Measurements from ENCODE around the gene TLE5. TPM values are rescaled to one million over a fixed set of nuclear protein-coding genes. Genes with fewer than 3 reads are reported as not detected.
"Not testable (repeated sequence)": the region's sequence is repeated elsewhere in the genome, so short reads cannot be mapped to it uniquely, and the experiment has no call there.

TLE5 gene
- total and polyA plus RNA-seq, 7 donors = 390 to 786 (median 552) TPM

DNA sequence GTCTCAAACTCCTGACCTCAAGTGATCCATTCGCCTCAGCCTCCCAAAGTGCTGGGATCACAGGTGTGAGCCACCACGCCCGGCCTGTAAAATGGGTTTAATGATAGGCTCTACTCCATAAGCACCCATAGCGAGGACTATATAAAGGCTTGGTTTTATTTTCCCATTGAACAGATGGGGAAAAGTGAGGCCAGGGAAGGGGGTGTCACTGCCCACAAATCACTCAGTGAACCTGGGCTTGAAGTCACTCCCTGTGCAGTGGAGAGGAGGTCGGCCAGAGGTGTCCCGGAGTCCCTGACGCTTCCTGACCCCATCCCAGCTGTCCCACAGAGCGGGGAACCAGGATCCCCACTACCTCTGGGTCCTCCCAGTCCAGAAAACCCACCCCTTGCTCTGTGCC, 48.2 kb downstream of the TLE5 start:
- ATAC-seq = no peak
- intact Hi-C loops (cut with DNase I) = no loop called here
- TF ChIP-seq, protein P1, sequence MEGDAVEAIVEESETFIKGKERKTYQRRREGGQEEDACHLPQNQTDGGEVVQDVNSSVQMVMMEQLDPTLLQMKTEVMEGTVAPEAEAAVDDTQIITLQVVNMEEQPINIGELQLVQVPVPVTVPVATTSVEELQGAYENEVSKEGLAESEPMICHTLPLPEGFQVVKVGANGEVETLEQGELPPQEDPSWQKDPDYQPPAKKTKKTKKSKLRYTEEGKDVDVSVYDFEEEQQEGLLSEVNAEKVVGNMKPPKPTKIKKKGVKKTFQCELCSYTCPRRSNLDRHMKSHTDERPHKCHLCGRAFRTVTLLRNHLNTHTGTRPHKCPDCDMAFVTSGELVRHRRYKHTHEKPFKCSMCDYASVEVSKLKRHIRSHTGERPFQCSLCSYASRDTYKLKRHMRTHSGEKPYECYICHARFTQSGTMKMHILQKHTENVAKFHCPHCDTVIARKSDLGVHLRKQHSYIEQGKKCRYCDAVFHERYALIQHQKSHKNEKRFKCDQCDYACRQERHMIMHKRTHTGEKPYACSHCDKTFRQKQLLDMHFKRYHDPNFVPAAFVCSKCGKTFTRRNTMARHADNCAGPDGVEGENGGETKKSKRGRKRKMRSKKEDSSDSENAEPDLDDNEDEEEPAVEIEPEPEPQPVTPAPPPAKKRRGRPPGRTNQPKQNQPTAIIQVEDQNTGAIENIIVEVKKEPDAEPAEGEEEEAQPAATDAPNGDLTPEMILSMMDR (IDR thresholded peaks at IDR 0.05) = no peak
- Histone ChIP-seq H3K9me3 (no peaks in the 10 kb centered on the region), H3K36me3 (ENCODE audit: insufficient read depth in 1 of 2, low read depth in 1 of 2) (peaks cover 0 to 62% of the 10 kb centered on the region in 2 donors), H3K27me3 (ENCODE audit: insufficient read depth in 3 of 3, low read length in 2 of 3) (no peaks in the 10 kb centered on the region), H3K27ac (no peak overlapping the region), H3K4me1 (no peaks in the 10 kb centered on the region), H3K4me3 (no peak overlapping the region)
- no peak for DNase-seq
- WGBS, 3 donors = 97 to 99% (median 97%) methylated on average over 8 of the region's 8 CpGs

DNA sequence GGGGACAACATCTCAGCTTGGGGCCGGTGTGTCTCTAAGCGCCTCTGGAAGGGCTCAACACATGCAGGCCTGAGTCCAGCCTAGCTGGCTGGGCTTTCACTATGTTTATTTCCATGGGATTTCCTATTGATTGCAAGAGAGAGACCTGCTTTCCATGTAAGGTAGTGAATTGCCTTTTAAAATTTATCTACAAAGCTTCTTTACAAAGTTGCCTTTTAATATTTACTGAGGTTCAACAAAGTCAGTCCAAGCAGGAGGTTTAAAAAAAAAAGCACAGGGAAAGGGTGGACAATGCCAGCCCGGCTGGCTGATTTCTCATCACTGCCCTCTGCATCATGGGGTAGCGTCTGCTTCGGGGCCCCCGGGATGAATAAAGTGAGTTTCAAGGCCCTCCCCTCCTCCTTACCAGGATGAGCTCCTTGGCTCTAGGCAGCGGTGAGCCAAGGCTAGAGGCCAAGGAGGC, 49.0 kb downstream of the TLE5 start:
- Histone ChIP-seq H3K27ac (no peak overlapping the region), H3K36me3 (ENCODE audit: insufficient read depth in 1 of 2, low read depth in 1 of 2) (peaks cover 0 to 66% of the 10 kb centered on the region in 2 donors), H3K9me3 (no peaks in the 10 kb centered on the region), H3K27me3 (ENCODE audit: insufficient read depth in 3 of 3, low read length in 2 of 3) (no peaks in the 10 kb centered on the region), H3K4me1 (no peaks in the 10 kb centered on the region), H3K4me3 (no peak overlapping the region)
- DNase-seq = no peak
- ATAC-seq = peak in 1 of 4 donors; percentile 26
- TF ChIP-seq, protein P1 (IDR thresholded peaks at IDR 0.05) = no peak
- WGBS, 3 donors = 70 to 78% (median 76%) methylated on average over 7 of the region's 7 CpGs
- intact Hi-C loops (cut with DNase I) = no loop called here

DNA sequence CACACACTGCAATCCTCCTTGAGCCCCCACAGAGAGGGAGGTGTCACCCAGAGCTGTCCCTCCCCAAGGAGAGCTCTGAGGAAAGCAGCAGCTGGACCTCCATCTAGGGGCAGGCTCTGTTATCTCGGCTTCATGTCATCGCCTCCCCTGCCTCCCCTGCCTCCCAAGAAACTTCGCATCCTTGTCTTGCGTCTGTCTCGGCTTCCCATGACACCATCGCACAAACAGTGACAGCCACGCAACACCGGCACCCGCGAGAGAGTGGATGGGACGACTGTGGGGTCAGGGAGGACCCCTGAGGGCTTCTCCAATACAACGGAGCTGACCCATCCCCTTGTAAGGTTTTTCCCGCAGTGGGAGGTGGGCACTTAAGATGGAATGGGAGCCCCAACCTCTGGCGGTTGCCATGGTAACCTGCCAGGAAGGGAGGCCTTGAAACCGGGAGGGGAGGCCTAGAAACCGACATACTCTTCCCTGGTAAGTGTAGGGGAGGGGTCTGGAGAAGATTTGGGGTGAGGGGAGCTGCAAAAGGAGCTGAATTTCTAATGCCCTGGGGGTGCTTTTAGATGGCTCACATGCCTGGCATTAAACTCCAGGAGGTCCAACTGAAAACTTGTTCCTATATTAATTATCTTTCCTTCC, 49.6 kb downstream of the TLE5 start:
- WGBS, 3 donors = 75 to 79% (median 78%) methylated on average over 16 of the region's 16 CpGs

DNA sequence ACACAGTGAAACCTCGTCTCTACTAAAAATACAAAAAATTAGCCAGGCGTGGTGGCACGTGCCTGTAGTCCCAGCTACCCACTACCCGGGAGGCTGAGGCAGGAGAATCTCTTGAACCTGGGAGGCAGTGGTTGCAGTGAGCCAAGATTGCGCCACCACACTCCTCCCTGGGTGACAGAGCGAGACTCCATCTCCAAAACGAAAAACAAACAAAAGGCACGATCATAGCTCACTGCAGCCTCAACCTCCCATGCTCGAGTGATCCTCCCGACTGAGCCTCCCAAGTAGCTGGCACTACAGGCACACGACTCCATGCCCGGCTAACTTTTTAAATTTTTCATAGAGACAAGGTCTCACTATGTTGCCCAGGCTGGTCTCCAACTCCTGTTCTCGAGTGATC, 50.2 kb downstream of the TLE5 start:
- intact Hi-C loops (cut with DNase I); H3K4me1 ChIP-seq; H3K27me3 ChIP-seq (ENCODE audit: insufficient read depth in 3 of 3, low read length in 2 of 3); H3K27ac ChIP-seq; ATAC-seq; DNase-seq; H3K9me3 ChIP-seq; H3K4me3 ChIP-seq: not testable (repeated sequence)
- peaks cover 0 to 75% of the 10 kb centered on the region in 2 donors for H3K36me3 ChIP-seq (ENCODE audit: insufficient read depth in 1 of 2, low read depth in 1 of 2)
- 82 to 88% (median 86%) methylated on average over 13 of the region's 13 CpGs for WGBS, 3 donors

More for the DNA sequence above, 49.6 kb downstream of the TLE5 start:
- Histone ChIP-seq H3K4me3 (no peak overlapping the region), H3K36me3 (ENCODE audit: insufficient read depth in 1 of 2, low read depth in 1 of 2) (peaks cover 0 to 69% of the 10 kb centered on the region in 2 donors), H3K9me3 (no peaks in the 10 kb centered on the region), H3K4me1 (no peaks in the 10 kb centered on the region), H3K27me3 (ENCODE audit: insufficient read depth in 3 of 3, low read length in 2 of 3) (no peaks in the 10 kb centered on the region), H3K27ac (no peak overlapping the region)
- DNase-seq (no peak), ATAC-seq (no peak)
- TF ChIP-seq, protein P1 (IDR thresholded peaks at IDR 0.05) = no peak
- intact Hi-C loops (cut with DNase I) = no loop called here

DNA sequence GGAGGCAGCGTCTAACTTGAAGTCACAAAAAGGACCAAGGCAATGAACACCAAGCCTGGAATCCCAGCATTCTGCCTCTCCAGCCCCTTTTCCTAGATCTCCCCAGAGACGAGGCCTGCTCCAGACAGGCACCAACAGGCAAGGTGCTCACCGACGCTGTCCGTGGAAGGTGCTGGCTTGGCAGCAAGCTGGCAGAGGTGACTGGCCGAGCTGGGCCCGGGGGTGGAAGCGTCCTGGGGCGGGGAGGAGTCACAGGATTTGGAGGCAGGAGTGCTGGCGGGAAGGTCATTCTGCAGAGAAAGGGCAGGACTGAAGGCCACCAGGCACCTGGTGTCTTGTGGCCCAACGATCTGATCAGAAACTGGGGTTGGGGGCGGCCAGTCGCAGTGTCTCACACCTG, 51.4 kb downstream of the TLE5 start:
- ATAC-seq = no peak
- H3K9me3 ChIP-seq = no peaks in the 10 kb centered on the region
- WGBS, 3 donors = 86 to 91% (median 90%) methylated on average over 13 of the region's 13 CpGs

More for the DNA sequence above, 51.4 kb downstream of the TLE5 start:
- no peak for DNase-seq
- Histone ChIP-seq H3K27me3 (ENCODE audit: insufficient read depth in 3 of 3, low read length in 2 of 3) (no peaks in the 10 kb centered on the region), H3K36me3 (ENCODE audit: insufficient read depth in 1 of 2, low read depth in 1 of 2) (peaks cover 0 to 79% of the 10 kb centered on the region in 2 donors), H3K27ac (no peak overlapping the region), H3K4me1 (no peaks in the 10 kb centered on the region), H3K4me3 (no peak overlapping the region)
- TF ChIP-seq, protein P1 (IDR thresholded peaks at IDR 0.05) = no peak
- intact Hi-C loops (cut with DNase I) = no loop called here

Measured in psoas muscle (tissue), 8 donors.